ENCODE data around the gene RPL23. TPM values are rescaled to one million over a fixed set of nuclear protein-coding genes. Genes with fewer than 3 reads are reported as not detected.

The RPL23 gene
- total RNA-seq, 1 experiment from 2014 or later = 952 TPM

- no peaks in the 10 kb centered on the region for H3K9me3 ChIP-seq (replicated peaks)
- peaks cover 82% of the 10 kb centered on the region for H3K4me1 ChIP-seq (replicated peaks)
- peaks cover 80% of the 10 kb centered on the region for H3K36me3 ChIP-seq
- peak overlapping the region; percentile 27; the same call in 1 of the 2 replicates for H3K27ac ChIP-seq
- H3K27me3 ChIP-seq (replicated peaks) = no peaks in the 10 kb centered on the region
- no peak overlapping the region for H3K4me3 ChIP-seq
- peak in 1 of 2 experiments; percentile 57 for DNase-seq (ENCODE audit: low read depth in 1 of 2, low spot score in 2 of 2)
Observed at GRCh38 chr17:38875477-38876075, 22.1 kb upstream of the RPL23 start.

- H3K4me3 ChIP-seq = no peak overlapping the region
- DNase-seq (ENCODE audit: low read depth in 1 of 2, low spot score in 2 of 2) = no peak
- peaks cover 4% of the 10 kb centered on the region; the same call in 1 of the 2 replicates for H3K9me3 ChIP-seq (replicated peaks)
- H3K27ac ChIP-seq = peak overlapping the region; percentile 27
- H3K4me1 ChIP-seq (replicated peaks) = peaks cover 77% of the 10 kb centered on the region
- no peaks in the 10 kb centered on the region for H3K27me3 ChIP-seq (replicated peaks)
- H3K36me3 ChIP-seq = peaks cover 80% of the 10 kb centered on the region
Observed at GRCh38 chr17:38874505-38875400, 21.2 kb upstream of the RPL23 start.

- no peak for DNase-seq (ENCODE audit: low read depth in 1 of 2, low spot score in 2 of 2)
- Histone ChIP-seq H3K4me1 (replicated peaks) (peaks cover 70% of the 10 kb centered on the region), H3K27ac (no peak overlapping the region)
Observed at GRCh38 chr17:38873640-38874380, 20.3 kb upstream of the RPL23 start.

GRCh38 chr17:38872671-38873385 is 19.3 kb upstream of the RPL23 start:
- Histone ChIP-seq H3K9me3 (replicated peaks) (peaks cover 4% of the 10 kb centered on the region; the same call in 1 of the 2 replicates), H3K36me3 (peaks cover 62% of the 10 kb centered on the region), H3K27me3 (replicated peaks) (no peaks in the 10 kb centered on the region), H3K27ac (no peak overlapping the region), H3K4me1 (replicated peaks) (peaks cover 79% of the 10 kb centered on the region), H3K4me3 (no peak overlapping the region)
- no peak for DNase-seq (ENCODE audit: low read depth in 1 of 2, low spot score in 2 of 2)

More at GRCh38 chr17:38873640-38874380, 20.3 kb upstream of the RPL23 start:
- Histone ChIP-seq H3K4me3 (no peak overlapping the region), H3K36me3 (peaks cover 72% of the 10 kb centered on the region), H3K27me3 (replicated peaks) (no peaks in the 10 kb centered on the region), H3K9me3 (replicated peaks) (peaks cover 4% of the 10 kb centered on the region; the same call in 1 of the 2 replicates)

GRCh38 chr17:38872027-38872511 is 18.5 kb upstream of the RPL23 start:
- Histone ChIP-seq H3K27ac (no peak overlapping the region), H3K36me3 (peaks cover 56% of the 10 kb centered on the region), H3K4me1 (replicated peaks) (peaks cover 75% of the 10 kb centered on the region), H3K27me3 (replicated peaks) (no peaks in the 10 kb centered on the region), H3K9me3 (replicated peaks) (peaks cover 4% of the 10 kb centered on the region; the same call in 1 of the 2 replicates), H3K4me3 (peak overlapping the region; percentile 92)
- no peak for DNase-seq (ENCODE audit: low read depth in 1 of 2, low spot score in 2 of 2)

GRCh38 chr17:38871247-38872015 is 17.9 kb upstream of the RPL23 start:
- Histone ChIP-seq H3K36me3 (peaks cover 50% of the 10 kb centered on the region), H3K27me3 (replicated peaks) (no peaks in the 10 kb centered on the region), H3K4me3 (peak overlapping the region; percentile 92), H3K4me1 (replicated peaks) (peaks cover 68% of the 10 kb centered on the region), H3K9me3 (replicated peaks) (peaks cover 4% of the 10 kb centered on the region; the same call in 1 of the 2 replicates), H3K27ac (peak overlapping the region; percentile 37; the same call in 1 of the 2 replicates)
- DNase-seq (ENCODE audit: low read depth in 1 of 2, low spot score in 2 of 2) = peak; percentile 73 to 76

- Histone ChIP-seq H3K27me3 (replicated peaks) (no peaks in the 10 kb centered on the region), H3K4me1 (replicated peaks) (peaks cover 61% of the 10 kb centered on the region), H3K9me3 (replicated peaks) (peaks cover 4% of the 10 kb centered on the region; the same call in 1 of the 2 replicates), H3K27ac (peak overlapping the region; percentile 53), H3K4me3 (peak overlapping the region; percentile 92), H3K36me3 (peaks cover 49% of the 10 kb centered on the region)
- peak; percentile 24 to 69 for DNase-seq (ENCODE audit: low read depth in 1 of 2, low spot score in 2 of 2)
Observed at GRCh38 chr17:38870259-38871165, 17.0 kb upstream of the RPL23 start.

GRCh38 chr17:38869526-38870258 is 16.2 kb upstream of the RPL23 start, which contains the start of gene LASP1:
LASP1 (plus strand) TSS chr17:38870058; CDS start chr17:38870190, 132 bp downstream.
- peaks cover 41% of the 10 kb centered on the region for H3K36me3 ChIP-seq
- H3K27ac ChIP-seq = peak within 1 kb of the TSS; percentile 53
- peak within 1 kb of the TSS; percentile 92 for H3K4me3 ChIP-seq
- peak; percentile 88 to 89 for DNase-seq (ENCODE audit: low read depth in 1 of 2, low spot score in 2 of 2)
- peaks cover 53% of the 10 kb centered on the region for H3K4me1 ChIP-seq (replicated peaks)
- no peaks in the 10 kb centered on the region for H3K27me3 ChIP-seq (replicated peaks)
- peaks cover 4% of the 10 kb centered on the region; the same call in 1 of the 2 replicates for H3K9me3 ChIP-seq (replicated peaks)

- Histone ChIP-seq H3K27ac (peak overlapping the region; percentile 41), H3K4me3 (peak overlapping the region; percentile 92), H3K36me3 (peaks cover 34% of the 10 kb centered on the region), H3K9me3 (replicated peaks) (peaks cover 4% of the 10 kb centered on the region; the same call in 1 of the 2 replicates), H3K4me1 (replicated peaks) (peaks cover 47% of the 10 kb centered on the region), H3K27me3 (replicated peaks) (no peaks in the 10 kb centered on the region)
- peak; percentile 90 to 97 for DNase-seq (ENCODE audit: low read depth in 1 of 2, low spot score in 2 of 2)
Observed at GRCh38 chr17:38868817-38869525, 15.4 kb upstream of the RPL23 start.

- Histone ChIP-seq H3K4me1 (replicated peaks) (peaks cover 47% of the 10 kb centered on the region), H3K4me3 (peak overlapping the region; percentile 92), H3K9me3 (replicated peaks) (peaks cover 4% of the 10 kb centered on the region; the same call in 1 of the 2 replicates), H3K27me3 (replicated peaks) (no peaks in the 10 kb centered on the region), H3K36me3 (peaks cover 26% of the 10 kb centered on the region), H3K27ac (peak overlapping the region; percentile 38)
- DNase-seq (ENCODE audit: low read depth in 1 of 2, low spot score in 2 of 2) = peak; percentile 61 to 67
Observed at GRCh38 chr17:38867968-38868816, 14.7 kb upstream of the RPL23 start.

Data from SJSA1 (cell line).